ENCODE results near the gene RPH3AL. TPM values are rescaled to one million over a fixed set of nuclear protein-coding genes. Genes with fewer than 3 reads are reported as not detected.

Gene RPH3AL
- total RNA-seq, 2 experiments from 2014 or later: 0.64 to 1.2 TPM

DNA sequence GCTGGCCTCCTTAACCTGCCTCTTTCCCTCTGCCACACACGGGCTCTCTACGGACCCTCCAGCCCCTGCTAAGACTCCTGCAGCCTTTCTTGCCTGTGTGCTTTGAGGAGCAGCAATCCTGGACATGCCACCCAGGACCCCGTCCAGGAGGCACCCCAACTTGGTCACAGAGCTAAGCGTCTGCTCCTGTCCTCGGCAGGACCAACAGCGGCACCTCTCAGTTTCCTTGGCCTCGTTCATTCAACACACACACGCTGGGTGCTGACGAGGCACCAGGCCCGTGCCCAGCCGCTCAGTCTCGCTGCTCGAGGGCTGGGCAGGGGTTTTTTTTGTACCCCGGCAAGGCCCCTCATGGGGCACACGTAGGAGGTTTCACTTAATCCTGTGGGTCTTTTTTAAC is 15.2 kb downstream of the RPH3AL start:
- no peak for DNase-seq
- no peak overlapping the region for H3K4me3 Mint-ChIP-seq
- H3K27me3 Mint-ChIP-seq: peaks cover 3% of the 10 kb centered on the region
- H3K27ac Mint-ChIP-seq: no peak overlapping the region
- H3K9me3 Mint-ChIP-seq: no peaks in the 10 kb centered on the region
- H3K36me3 Mint-ChIP-seq: no peaks in the 10 kb centered on the region
- H3K4me1 Mint-ChIP-seq: peaks cover 33% of the 10 kb centered on the region

DNA sequence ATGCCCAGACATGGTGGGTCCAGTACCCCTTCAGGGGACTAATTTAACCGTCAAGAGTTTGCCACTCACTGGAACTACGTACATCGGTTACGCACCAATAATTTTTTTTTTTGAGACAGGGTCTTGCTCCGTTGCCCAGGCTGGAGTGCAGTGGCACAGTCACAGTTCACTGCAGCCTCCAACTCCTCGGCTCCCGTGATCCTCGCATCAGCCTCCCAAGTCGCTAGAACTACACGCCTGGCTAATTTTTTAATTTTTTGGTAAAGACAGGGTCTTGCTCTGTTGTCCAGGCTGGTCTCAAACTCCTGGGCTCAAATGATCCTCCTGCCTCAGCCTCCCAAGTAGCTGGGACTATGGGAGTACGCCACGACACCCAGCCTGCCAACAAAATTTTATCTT is 15.6 kb downstream of the RPH3AL start:
- Mint-ChIP-seq H3K4me1 (peaks cover 36% of the 10 kb centered on the region), H3K27ac (no peak overlapping the region)

DNA sequence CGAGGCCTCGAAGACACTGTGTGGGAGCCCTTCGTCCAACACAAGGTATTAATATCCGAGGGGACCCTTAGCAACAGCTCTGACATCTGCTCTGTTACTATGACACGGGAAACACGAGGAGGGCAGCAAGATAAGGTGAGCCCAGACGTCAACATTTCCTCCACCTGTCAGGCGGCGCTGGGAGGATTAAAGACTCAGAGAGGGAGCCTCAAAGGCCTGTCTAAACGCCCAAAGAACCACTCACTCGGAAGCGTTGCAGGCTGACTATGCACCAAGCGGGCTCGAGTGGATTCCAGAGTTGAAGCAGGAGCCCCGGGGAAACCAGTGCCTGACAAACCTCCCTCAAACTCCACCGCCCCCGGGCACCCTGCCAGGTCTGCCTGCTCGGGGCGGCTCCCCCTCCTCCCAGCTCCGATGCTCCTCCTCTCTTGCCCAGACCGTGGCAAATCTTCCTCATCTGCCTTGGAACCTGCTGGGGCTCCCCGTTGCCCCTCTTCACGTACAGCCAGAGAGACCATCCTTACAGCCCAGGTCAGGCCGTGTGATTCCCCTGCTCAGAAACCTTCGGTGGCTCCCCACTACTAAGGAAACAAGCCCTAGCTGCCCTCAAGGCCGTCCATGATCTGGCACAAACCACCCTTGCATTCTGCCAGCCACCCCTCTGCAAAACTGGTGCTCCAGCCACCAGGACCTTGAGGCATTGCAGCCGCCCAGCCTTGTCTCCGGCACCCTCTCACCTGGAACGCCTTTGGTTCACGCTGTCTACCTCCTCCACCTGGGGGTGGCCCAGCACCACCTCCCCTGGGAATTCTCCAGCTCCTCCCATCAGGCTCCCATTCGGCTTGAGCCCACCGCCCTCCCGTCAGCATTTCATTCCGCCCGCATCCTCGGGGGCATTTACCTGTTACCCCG is 16.2 kb downstream of the RPH3AL start:
- Mint-ChIP-seq H3K4me1 (peaks cover 41% of the 10 kb centered on the region), H3K27ac (no peak overlapping the region), H3K27me3 (peaks cover 3% of the 10 kb centered on the region), H3K4me3 (peak overlapping the region; percentile 9), H3K36me3 (no peaks in the 10 kb centered on the region), H3K9me3 (no peaks in the 10 kb centered on the region)
- DNase-seq: peak; percentile 36

More for the DNA sequence above, 15.6 kb downstream of the RPH3AL start:
- Mint-ChIP-seq H3K4me3 (no peak overlapping the region), H3K27me3 (peaks cover 3% of the 10 kb centered on the region), H3K9me3 (no peaks in the 10 kb centered on the region), H3K36me3 (no peaks in the 10 kb centered on the region)
- DNase-seq: no peak

DNA sequence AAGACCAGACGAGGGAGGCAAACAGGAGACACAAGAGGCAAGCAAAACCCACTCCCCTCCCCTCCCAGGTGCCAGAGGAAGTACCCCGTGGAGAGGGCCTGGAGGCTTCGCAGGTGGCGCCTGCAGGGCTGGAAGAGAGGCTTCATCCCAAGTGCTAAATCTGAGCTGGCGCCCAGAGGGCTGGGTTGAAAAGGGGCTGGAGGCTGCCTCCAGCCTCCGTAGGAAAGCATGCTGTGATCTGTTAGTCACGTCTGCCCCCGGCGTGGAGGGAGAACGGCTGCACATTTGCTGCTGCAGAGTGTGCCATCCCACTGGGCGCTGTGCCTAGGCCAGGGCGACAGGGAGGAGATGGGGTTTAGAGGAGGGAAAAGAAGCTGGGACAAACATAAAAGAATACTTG is 16.9 kb downstream of the RPH3AL start:
- peak overlapping the region; percentile 9 for H3K4me3 Mint-ChIP-seq
- H3K9me3 Mint-ChIP-seq: no peaks in the 10 kb centered on the region
- H3K4me1 Mint-ChIP-seq: peaks cover 48% of the 10 kb centered on the region
- no peaks in the 10 kb centered on the region for H3K36me3 Mint-ChIP-seq
- no peak for DNase-seq
- no peak overlapping the region for H3K27ac Mint-ChIP-seq
- H3K27me3 Mint-ChIP-seq: peaks cover 3% of the 10 kb centered on the region

DNA sequence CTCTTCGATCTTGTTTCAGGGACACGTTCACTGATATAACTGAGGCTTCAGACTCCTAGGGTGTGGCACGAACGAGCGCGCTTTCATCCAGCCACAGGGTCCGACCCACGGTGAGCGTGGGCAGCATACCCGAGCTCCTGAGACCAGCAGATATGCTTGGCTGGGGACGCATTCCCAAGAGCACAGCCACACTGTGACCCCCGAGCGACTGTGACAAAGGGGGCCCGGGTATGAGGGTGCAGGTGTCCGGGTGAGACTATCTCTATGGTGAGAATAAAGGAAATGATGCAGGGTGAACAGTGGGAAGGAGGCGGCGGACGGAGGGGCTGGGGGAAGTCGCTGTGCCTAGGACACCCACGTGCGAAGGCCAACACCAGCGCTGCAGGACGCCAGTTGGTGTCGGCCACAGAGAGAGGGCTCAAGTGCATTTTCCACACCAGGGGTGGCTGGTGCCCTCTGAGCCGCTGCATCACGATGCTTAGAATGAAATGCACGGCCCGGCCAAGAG is 17.6 kb downstream of the RPH3AL start:
- no peaks in the 10 kb centered on the region for H3K36me3 Mint-ChIP-seq
- H3K27ac Mint-ChIP-seq: peak overlapping the region; percentile 67
- H3K4me3 Mint-ChIP-seq: peak overlapping the region; percentile 40
- H3K4me1 Mint-ChIP-seq: peaks cover 54% of the 10 kb centered on the region
- DNase-seq: no peak
- peaks cover 3% of the 10 kb centered on the region for H3K27me3 Mint-ChIP-seq
- H3K9me3 Mint-ChIP-seq: no peaks in the 10 kb centered on the region

DNA sequence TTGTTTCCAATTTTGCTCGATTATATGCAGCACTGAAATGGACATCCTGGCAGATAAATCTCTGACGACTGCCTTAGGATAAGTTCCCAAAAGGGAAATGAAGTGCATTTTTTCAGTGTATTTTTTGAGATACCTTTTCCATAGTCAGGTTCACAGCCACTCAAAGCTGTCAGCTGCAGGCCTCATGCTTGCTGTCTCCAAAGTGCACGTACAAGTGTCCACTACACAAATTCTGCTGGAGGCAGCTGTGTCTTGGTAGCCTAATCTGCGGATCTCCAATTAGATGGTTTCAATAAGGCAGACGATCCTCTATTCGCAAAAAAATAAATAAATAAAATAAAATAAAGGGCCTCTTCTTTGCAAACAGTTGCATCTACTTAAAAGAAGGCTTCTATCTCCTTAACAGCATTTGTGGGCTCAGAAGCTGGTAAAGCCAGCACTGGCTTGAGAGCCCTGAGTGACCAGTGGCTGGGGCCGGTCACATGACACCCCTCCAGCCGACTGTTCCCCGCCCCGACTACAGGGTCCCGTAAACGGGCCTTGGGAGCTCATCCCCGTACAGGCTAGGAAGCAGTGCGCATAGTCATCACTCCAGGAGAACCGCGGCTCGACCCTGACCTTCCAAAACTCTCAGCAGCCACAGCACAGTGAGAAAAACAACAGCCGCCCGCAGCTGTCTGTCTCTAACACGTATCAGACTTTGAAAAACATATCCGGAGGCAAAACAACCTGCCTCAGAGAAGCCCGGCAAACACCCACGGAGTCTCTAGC is 18.8 kb downstream of the RPH3AL start:
- Mint-ChIP-seq H3K9me3 (no peaks in the 10 kb centered on the region), H3K4me1 (peaks cover 56% of the 10 kb centered on the region), H3K4me3 (peak overlapping the region; percentile 62), H3K27me3 (peaks cover 3% of the 10 kb centered on the region), H3K36me3 (no peaks in the 10 kb centered on the region), H3K27ac (peak overlapping the region; percentile 42)
- DNase-seq: no peak

DNA sequence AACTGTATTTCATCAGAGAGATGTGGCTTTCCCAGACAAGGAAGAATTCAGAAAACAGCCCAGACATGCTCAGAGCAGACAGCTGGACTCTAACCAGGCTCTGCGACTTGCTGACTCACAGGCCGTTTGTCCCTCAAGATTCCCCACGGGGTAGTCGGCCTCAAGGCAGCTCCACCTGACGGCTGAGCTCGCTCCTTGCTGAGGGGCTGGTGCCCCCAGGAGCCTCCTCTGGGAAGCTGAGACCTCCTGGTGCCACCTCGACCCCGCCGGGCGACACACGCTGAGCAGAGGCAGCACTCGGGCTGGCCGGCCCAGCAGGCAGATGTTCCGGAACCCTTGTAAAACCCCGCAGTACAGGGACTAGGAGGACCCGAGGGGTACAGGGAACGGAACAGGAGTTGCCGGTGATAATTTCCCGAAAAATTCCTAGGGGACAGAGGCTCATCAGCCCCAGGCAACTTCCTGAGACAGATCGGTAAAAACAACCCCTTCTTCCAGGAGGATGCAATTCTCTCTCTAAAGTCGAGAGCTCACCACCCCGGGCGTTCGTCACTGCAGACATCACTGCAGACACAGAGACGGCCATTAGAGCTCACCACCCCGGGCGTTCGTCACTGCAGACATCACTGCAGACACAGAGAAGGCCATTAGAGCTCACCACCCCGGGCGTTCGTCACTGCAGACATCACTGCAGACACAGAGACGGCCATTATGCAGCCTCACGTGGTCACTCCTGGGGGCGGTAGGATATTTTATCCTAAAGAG is 19.9 kb downstream of the RPH3AL start:
- Mint-ChIP-seq H3K4me1 (peaks cover 55% of the 10 kb centered on the region), H3K36me3 (no peaks in the 10 kb centered on the region), H3K9me3 (no peaks in the 10 kb centered on the region), H3K27ac (no peak overlapping the region), H3K4me3 (no peak overlapping the region), H3K27me3 (peaks cover 3% of the 10 kb centered on the region)
- DNase-seq: no peak

DNA sequence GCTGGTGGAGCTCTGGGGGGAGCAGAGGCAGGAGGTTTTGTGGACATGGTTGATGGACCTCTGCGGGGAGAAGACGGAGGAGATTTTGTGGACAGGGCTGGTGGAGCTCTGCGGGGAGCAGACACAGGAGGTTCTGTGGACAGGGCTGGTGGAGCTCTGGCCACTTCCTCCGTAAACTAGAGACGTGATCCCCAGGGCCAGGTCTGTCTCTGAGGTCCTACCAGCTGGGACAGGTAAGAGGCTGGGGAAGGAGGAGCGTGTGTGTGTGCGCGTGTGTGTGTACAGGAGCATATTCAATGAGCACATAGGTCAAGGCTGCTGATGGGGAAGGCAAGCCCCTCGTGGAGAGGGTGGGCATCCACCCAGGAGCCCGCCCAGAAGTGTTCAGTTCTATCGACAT is 20.6 kb downstream of the RPH3AL start:
- Mint-ChIP-seq H3K9me3 (no peaks in the 10 kb centered on the region), H3K4me1 (peaks cover 53% of the 10 kb centered on the region), H3K27me3 (peaks cover 3% of the 10 kb centered on the region), H3K4me3 (peak overlapping the region; percentile 3), H3K36me3 (no peaks in the 10 kb centered on the region), H3K27ac (no peak overlapping the region)
- DNase-seq: no peak

DNA sequence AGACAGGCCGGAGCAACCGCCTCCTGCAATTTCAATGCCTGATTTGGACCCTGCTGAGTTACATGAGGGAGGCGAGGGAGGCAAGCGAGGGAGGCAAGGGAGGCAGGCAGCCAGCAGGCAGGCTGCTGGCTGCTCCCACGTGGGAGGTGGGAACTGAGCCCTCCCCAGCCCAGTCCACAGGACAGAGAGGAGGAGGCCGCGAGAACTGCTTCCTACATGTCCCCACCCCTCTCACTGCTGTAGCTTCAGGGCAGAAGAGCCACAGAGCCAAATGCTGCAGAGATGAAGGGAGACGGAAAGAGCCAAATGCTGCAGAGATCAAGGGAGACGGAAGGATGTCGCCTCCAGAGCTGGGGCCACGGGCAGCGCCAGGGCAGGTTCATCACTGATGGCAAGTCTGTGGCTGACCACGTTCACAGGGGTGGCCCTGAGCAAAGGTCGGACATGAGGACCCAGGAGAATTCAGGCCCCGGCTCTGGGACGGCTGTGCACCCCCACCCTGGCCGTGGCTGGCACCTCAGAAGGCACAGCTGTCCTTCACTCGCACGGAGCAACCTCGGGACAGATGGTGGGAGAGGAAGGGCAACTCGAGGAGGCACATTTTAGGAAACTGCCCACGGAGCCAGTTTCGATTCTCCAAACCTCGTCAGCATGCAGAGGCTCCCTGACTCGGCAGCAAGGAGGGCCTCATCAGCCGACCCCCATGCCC is 21.5 kb downstream of the RPH3AL start:
- DNase-seq: no peak
- Mint-ChIP-seq H3K36me3 (no peaks in the 10 kb centered on the region), H3K27ac (no peak overlapping the region), H3K4me3 (peak overlapping the region; percentile 38), H3K27me3 (peaks cover 3% of the 10 kb centered on the region), H3K9me3 (no peaks in the 10 kb centered on the region), H3K4me1 (peaks cover 45% of the 10 kb centered on the region)

DNA sequence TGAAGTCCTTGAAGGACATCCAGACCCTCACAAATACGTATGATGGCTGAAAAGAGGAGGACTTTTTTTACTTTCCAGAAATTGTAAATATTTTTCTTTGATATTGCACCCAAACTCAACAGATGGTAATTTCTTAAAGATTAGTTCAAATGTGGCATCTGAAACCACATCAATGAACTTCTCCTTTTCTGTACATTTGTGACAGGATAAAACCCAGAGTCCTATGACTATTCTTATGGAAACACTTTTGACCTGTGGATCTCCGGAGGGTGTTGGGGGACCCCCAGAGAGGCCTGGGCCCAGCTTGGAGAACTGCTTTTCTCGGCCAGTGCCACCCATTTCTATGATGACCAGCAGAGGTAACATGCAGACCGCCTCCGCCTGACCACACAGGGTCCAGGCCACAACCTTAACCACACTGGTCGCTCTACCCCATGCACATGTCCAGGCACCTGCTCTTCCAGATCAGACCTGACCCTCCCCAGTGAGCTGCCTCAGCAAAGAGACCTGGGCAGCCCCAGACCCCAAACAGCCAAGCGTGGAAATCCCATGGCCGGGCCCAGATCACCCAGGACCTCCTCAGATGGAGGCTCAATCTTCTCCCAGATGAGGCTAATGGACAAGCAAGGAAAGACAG is 22.7 kb downstream of the RPH3AL start:
- H3K4me3 Mint-ChIP-seq: no peak overlapping the region
- no peaks in the 10 kb centered on the region for H3K9me3 Mint-ChIP-seq
- H3K36me3 Mint-ChIP-seq: no peaks in the 10 kb centered on the region
- peaks cover 2% of the 10 kb centered on the region for H3K27me3 Mint-ChIP-seq
- no peak overlapping the region for H3K27ac Mint-ChIP-seq
- DNase-seq: no peak
- peaks cover 34% of the 10 kb centered on the region for H3K4me1 Mint-ChIP-seq

DNA sequence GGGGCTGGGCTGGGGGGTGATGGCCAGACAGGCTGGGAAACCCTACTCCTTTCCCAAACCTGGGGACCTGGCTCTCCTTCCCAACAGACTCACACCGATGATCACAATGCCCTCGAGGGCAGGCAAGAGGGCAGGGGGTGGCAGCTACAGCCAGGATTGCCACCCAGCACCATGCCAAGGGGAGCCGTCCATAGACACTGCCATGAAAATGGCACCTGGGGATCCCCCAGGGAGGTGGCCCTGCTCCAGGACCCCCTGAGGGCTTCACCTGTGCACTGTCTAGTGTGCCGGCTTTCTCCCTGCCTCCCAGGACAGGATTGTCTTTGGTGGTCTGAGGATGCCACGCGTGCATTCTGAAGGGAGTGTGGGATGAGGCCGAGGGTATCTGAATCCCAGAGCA is 24.6 kb downstream of the RPH3AL start:
- Mint-ChIP-seq H3K27me3 (no peaks in the 10 kb centered on the region), H3K4me3 (no peak overlapping the region), H3K4me1 (peaks cover 24% of the 10 kb centered on the region), H3K36me3 (no peaks in the 10 kb centered on the region), H3K27ac (no peak overlapping the region), H3K9me3 (no peaks in the 10 kb centered on the region)
- no peak for DNase-seq

DNA sequence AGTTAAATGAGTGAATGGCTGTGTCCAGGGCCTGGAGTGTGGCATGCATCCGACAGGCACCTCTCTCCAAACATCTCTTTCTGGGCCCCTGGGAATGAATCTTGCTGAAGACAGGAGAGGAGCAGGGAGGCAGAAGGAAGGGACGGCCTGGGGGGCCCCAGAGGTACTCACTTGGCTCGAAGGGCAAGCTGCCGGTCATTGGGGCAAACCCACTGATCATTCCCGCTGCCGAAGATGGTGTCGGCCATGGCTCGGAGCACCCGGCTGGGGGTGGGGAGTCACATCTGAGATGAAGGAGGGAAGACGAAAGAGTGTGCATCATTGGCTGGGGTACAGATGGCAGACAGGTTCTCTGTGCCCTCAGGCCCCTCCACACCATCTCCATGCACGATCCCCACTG is 25.3 kb downstream of the RPH3AL start:
- Mint-ChIP-seq H3K4me1 (peaks cover 22% of the 10 kb centered on the region), H3K27ac (no peak overlapping the region), H3K36me3 (no peaks in the 10 kb centered on the region), H3K9me3 (no peaks in the 10 kb centered on the region), H3K27me3 (no peaks in the 10 kb centered on the region), H3K4me3 (no peak overlapping the region)
- no peak for DNase-seq

DNA sequence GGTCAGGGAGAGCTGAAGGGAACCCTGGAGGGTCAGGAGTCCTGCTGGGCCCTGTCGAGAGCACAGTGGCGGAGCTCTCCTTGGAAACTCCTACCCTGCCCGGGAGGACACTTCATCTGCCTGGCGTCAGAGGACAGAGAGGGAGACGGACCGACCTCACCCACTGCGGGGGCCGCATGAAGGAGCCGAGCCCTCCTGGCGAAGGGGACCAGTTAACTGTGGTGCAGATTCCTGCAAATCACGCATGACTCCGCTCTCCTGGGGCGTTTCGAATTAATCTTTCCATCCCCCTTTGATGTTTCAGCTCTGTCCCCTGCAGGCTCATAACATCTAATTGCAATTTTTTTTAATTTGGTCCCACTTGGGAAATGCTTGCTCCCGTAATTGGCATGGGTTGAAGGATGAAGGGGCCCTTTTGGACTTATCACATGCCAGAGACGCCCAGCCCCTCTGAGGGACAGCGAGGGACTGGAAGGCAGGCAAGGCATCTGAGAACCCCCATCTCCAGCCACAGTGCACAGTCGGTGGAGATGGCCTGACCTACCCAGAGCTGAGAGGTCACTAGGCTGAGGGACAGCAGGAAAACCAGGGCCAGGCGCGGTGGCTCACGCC is 26.5 kb downstream of the RPH3AL start:
- no peak for DNase-seq
- no peaks in the 10 kb centered on the region for H3K27me3 Mint-ChIP-seq
- H3K4me3 Mint-ChIP-seq: no peak overlapping the region
- peaks cover 13% of the 10 kb centered on the region for H3K4me1 Mint-ChIP-seq
- H3K9me3 Mint-ChIP-seq: no peaks in the 10 kb centered on the region
- no peak overlapping the region for H3K27ac Mint-ChIP-seq
- no peaks in the 10 kb centered on the region for H3K36me3 Mint-ChIP-seq
